ENCODE measurements around the gene IL18R1.

Gene IL18R1

GRCh38 chr2:102358496-102358895 is 2.9 kb downstream of the IL18R1 start:
- Mint-ChIP-seq H3K27ac (no peak overlapping the region), H3K36me3 (ENCODE audit: low read depth) (peaks cover 40% of the 10 kb centered on the region), H3K4me1 (ENCODE audit: low read depth) (peaks cover 41% of the 10 kb centered on the region), H3K9me3 (peaks cover 11% of the 10 kb centered on the region), H3K4me3 (peak overlapping the region; percentile 100), H3K27me3 (ENCODE audit: low read depth) (no peaks in the 10 kb centered on the region)
- no peak for DNase-seq (ENCODE audit: low spot score)

GRCh38 chr2:102359527-102359926 is 3.9 kb downstream of the IL18R1 start:
- H3K27ac Mint-ChIP-seq = no peak overlapping the region

GRCh38 chr2:102361632-102362241 is 6.1 kb downstream of the IL18R1 start:
- peaks cover 40% of the 10 kb centered on the region for H3K4me1 Mint-ChIP-seq (ENCODE audit: low read depth)
- peaks cover 67% of the 10 kb centered on the region for H3K36me3 Mint-ChIP-seq (ENCODE audit: low read depth)
- no peak overlapping the region for H3K27ac Mint-ChIP-seq
- no peak for DNase-seq (ENCODE audit: low spot score)
- H3K27me3 Mint-ChIP-seq (ENCODE audit: low read depth) = no peaks in the 10 kb centered on the region
- peaks cover 37% of the 10 kb centered on the region for H3K9me3 Mint-ChIP-seq
- no peak overlapping the region for H3K4me3 Mint-ChIP-seq

More at GRCh38 chr2:102359527-102359926, 3.9 kb downstream of the IL18R1 start:
- peaks cover 41% of the 10 kb centered on the region for H3K4me1 Mint-ChIP-seq (ENCODE audit: low read depth)
- no peak for DNase-seq (ENCODE audit: low spot score)
- H3K36me3 Mint-ChIP-seq (ENCODE audit: low read depth) = peaks cover 50% of the 10 kb centered on the region
- H3K27me3 Mint-ChIP-seq (ENCODE audit: low read depth) = no peaks in the 10 kb centered on the region
- peaks cover 17% of the 10 kb centered on the region for H3K9me3 Mint-ChIP-seq
- H3K4me3 Mint-ChIP-seq = peak overlapping the region; percentile 32

GRCh38 chr2:102365763-102366162 is 10.2 kb downstream of the IL18R1 start:
- Mint-ChIP-seq H3K4me1 (ENCODE audit: low read depth) (peaks cover 53% of the 10 kb centered on the region), H3K36me3 (ENCODE audit: low read depth) (peaks cover 83% of the 10 kb centered on the region), H3K27me3 (ENCODE audit: low read depth) (no peaks in the 10 kb centered on the region), H3K4me3 (no peak overlapping the region), H3K27ac (peak overlapping the region; percentile 82), H3K9me3 (peaks cover 41% of the 10 kb centered on the region)
- no peak for DNase-seq (ENCODE audit: low spot score)

- Mint-ChIP-seq H3K27me3 (ENCODE audit: low read depth) (no peaks in the 10 kb centered on the region), H3K36me3 (ENCODE audit: low read depth) (peaks cover 85% of the 10 kb centered on the region), H3K4me3 (peak overlapping the region; percentile 76), H3K27ac (peak overlapping the region; percentile 82), H3K4me1 (ENCODE audit: low read depth) (peaks cover 47% of the 10 kb centered on the region), H3K9me3 (peaks cover 41% of the 10 kb centered on the region)
- DNase-seq (ENCODE audit: low spot score) = peak; percentile 42
Observed at GRCh38 chr2:102366406-102367112, 11.0 kb downstream of the IL18R1 start.

- peak; percentile 52 for DNase-seq (ENCODE audit: low spot score)
- Mint-ChIP-seq H3K27me3 (ENCODE audit: low read depth) (no peaks in the 10 kb centered on the region), H3K36me3 (ENCODE audit: low read depth) (peaks cover 82% of the 10 kb centered on the region), H3K9me3 (peaks cover 37% of the 10 kb centered on the region), H3K4me1 (ENCODE audit: low read depth) (peaks cover 42% of the 10 kb centered on the region), H3K4me3 (peak overlapping the region; percentile 76), H3K27ac (peak overlapping the region; percentile 82)
Observed at GRCh38 chr2:102367331-102367971, 11.9 kb downstream of the IL18R1 start.

- no peak for DNase-seq (ENCODE audit: low spot score)
- Mint-ChIP-seq H3K27me3 (ENCODE audit: low read depth) (no peaks in the 10 kb centered on the region), H3K36me3 (ENCODE audit: low read depth) (peaks cover 78% of the 10 kb centered on the region), H3K27ac (peak overlapping the region; percentile 82), H3K4me3 (peak overlapping the region; percentile 76), H3K9me3 (peaks cover 33% of the 10 kb centered on the region), H3K4me1 (ENCODE audit: low read depth) (peaks cover 41% of the 10 kb centered on the region)
Observed at GRCh38 chr2:102368461-102369109, 13.0 kb downstream of the IL18R1 start.

GRCh38 chr2:102369866-102370265 is 14.3 kb downstream of the IL18R1 start:
- Mint-ChIP-seq H3K36me3 (ENCODE audit: low read depth) (peaks cover 75% of the 10 kb centered on the region), H3K4me1 (ENCODE audit: low read depth) (peaks cover 40% of the 10 kb centered on the region)

GRCh38 chr2:102376052-102376591 is 20.5 kb downstream of the IL18R1 start:
- no peaks in the 10 kb centered on the region for H3K27me3 Mint-ChIP-seq (ENCODE audit: low read depth)
- no peak overlapping the region for H3K27ac Mint-ChIP-seq

More at GRCh38 chr2:102369866-102370265, 14.3 kb downstream of the IL18R1 start:
- H3K27ac Mint-ChIP-seq = no peak overlapping the region
- H3K4me3 Mint-ChIP-seq = no peak overlapping the region
- H3K9me3 Mint-ChIP-seq = peaks cover 32% of the 10 kb centered on the region
- no peaks in the 10 kb centered on the region for H3K27me3 Mint-ChIP-seq (ENCODE audit: low read depth)
- no peak for DNase-seq (ENCODE audit: low spot score)

GRCh38 chr2:102383722-102384121 is 28.1 kb downstream of the IL18R1 start:
- no peak overlapping the region for H3K4me3 Mint-ChIP-seq
- H3K9me3 Mint-ChIP-seq = peaks cover 35% of the 10 kb centered on the region
- peaks cover 70% of the 10 kb centered on the region for H3K36me3 Mint-ChIP-seq (ENCODE audit: low read depth)
- H3K27ac Mint-ChIP-seq = no peak overlapping the region
- peaks cover 4% of the 10 kb centered on the region for H3K4me1 Mint-ChIP-seq (ENCODE audit: low read depth)
- no peak for DNase-seq (ENCODE audit: low spot score)
- H3K27me3 Mint-ChIP-seq (ENCODE audit: low read depth) = no peaks in the 10 kb centered on the region

More at GRCh38 chr2:102376052-102376591, 20.5 kb downstream of the IL18R1 start:
- peaks cover 74% of the 10 kb centered on the region for H3K36me3 Mint-ChIP-seq (ENCODE audit: low read depth)
- H3K4me1 Mint-ChIP-seq (ENCODE audit: low read depth) = peaks cover 4% of the 10 kb centered on the region
- no peak overlapping the region for H3K4me3 Mint-ChIP-seq
- peaks cover 34% of the 10 kb centered on the region for H3K9me3 Mint-ChIP-seq
- DNase-seq (ENCODE audit: low spot score) = no peak

GRCh38 chr2:102385522-102385921 is 29.9 kb downstream of the IL18R1 start:
- DNase-seq (ENCODE audit: low spot score) = no peak
- H3K9me3 Mint-ChIP-seq = peaks cover 35% of the 10 kb centered on the region
- no peaks in the 10 kb centered on the region for H3K27me3 Mint-ChIP-seq (ENCODE audit: low read depth)
- peaks cover 67% of the 10 kb centered on the region for H3K36me3 Mint-ChIP-seq (ENCODE audit: low read depth)
- no peak overlapping the region for H3K4me3 Mint-ChIP-seq
- H3K27ac Mint-ChIP-seq = no peak overlapping the region
- H3K4me1 Mint-ChIP-seq (ENCODE audit: low read depth) = peaks cover 4% of the 10 kb centered on the region

- Mint-ChIP-seq H3K27ac (no peak overlapping the region), H3K4me1 (ENCODE audit: low read depth) (peaks cover 4% of the 10 kb centered on the region), H3K9me3 (peaks cover 35% of the 10 kb centered on the region), H3K27me3 (ENCODE audit: low read depth) (no peaks in the 10 kb centered on the region), H3K36me3 (ENCODE audit: low read depth) (peaks cover 62% of the 10 kb centered on the region), H3K4me3 (no peak overlapping the region)
- no peak for DNase-seq (ENCODE audit: low spot score)
Observed at GRCh38 chr2:102386004-102386403, 30.4 kb downstream of the IL18R1 start.

- no peak overlapping the region for H3K4me3 Mint-ChIP-seq
- H3K27me3 Mint-ChIP-seq (ENCODE audit: low read depth) = no peaks in the 10 kb centered on the region
- peaks cover 57% of the 10 kb centered on the region for H3K36me3 Mint-ChIP-seq (ENCODE audit: low read depth)
- DNase-seq (ENCODE audit: low spot score) = no peak
- no peak overlapping the region for H3K27ac Mint-ChIP-seq
- peaks cover 11% of the 10 kb centered on the region for H3K4me1 Mint-ChIP-seq (ENCODE audit: low read depth)
- H3K9me3 Mint-ChIP-seq = peaks cover 28% of the 10 kb centered on the region
Observed at GRCh38 chr2:102386867-102387541, 31.4 kb downstream of the IL18R1 start.

Measured in T-helper 2 cell treated with Interferon-gamma antibody and Interleukin-4, amounts not matched to agents 5 μg/mL and 100 μg/mL, for 36 hours (primary cell).